Spleen (tissue), 11 donors: ENCODE data around the gene MMP15. TPM values are rescaled to one million over a fixed set of nuclear protein-coding genes. Genes with fewer than 3 reads are reported as not detected.

Experiments
- DNase-seq: peaks from one replicate; pipeline ENCODE4 v3.0.0-alpha.2; 2020
- H3K27ac ChIP-seq, 8 donors: fragments of 200-600 bp; sonication (generic) in 7 of 8; 1 replicate in 4 of 8; 2 replicates in 4 of 8; pipeline versions ENCODE4 v1.5.0 to v1.8.0; 2016 to 2021; ENCODE audit warnings: inconsistent platforms in 4 of 8, mild to moderate bottlenecking in 4 of 8, moderate library complexity in 1 of 8
- H3K27me3 ChIP-seq, 7 donors: fragments of 200-600 bp; sonication (generic) in 6 of 7; replicated peaks in 1 of 7; 1 replicate in 4 of 7; 2 replicates in 3 of 7; pipeline versions ENCODE4 v1.5.0 to v1.8.0; 2016 to 2021; ENCODE audit warnings: inconsistent platforms in 3 of 7, mild to moderate bottlenecking in 1 of 7
- H3K36me3 ChIP-seq, 6 donors: fragments of 200-600 bp; sonication (generic) in 5 of 6; 1 replicate in 4 of 6; 2 replicates in 2 of 6; pipeline versions ENCODE4 v1.5.0 to v1.8.0; 2016 to 2021; ENCODE audit warnings: inconsistent platforms in 2 of 6
- H3K4me1 ChIP-seq, 6 donors: fragments of 200-600 bp; sonication (generic) in 5 of 6; 1 replicate in 3 of 6; 2 replicates in 3 of 6; pipeline versions ENCODE4 v1.5.0 to v1.8.0; 2016 to 2021; ENCODE audit warnings: inconsistent platforms in 3 of 6
- H3K4me3 ChIP-seq, 8 donors: fragments of 200-600 bp; sonication (generic) in 7 of 8; 1 replicate in 4 of 8; 2 replicates in 4 of 8; pipeline versions ENCODE4 v1.5.0 to v1.8.0; 2016 to 2021; ENCODE audit warnings: inconsistent platforms in 4 of 8, mild to moderate bottlenecking in 4 of 8, moderate library complexity in 2 of 8
- H3K9me3 ChIP-seq, 8 donors: fragments of 200-600 bp; sonication (generic) in 7 of 8; 1 replicate in 4 of 8; 2 replicates in 4 of 8; pipeline versions ENCODE4 v1.5.0 to v1.8.0; 2016 to 2021; ENCODE audit warnings: inconsistent platforms in 4 of 8
- POLR2A ChIP-seq, 3 donors: fragments of 450-650 bp; IDR thresholded peaks; one replicate each; pipeline ENCODE4 v1.5.1; 2017; ENCODE audit warnings: antibody characterized with exemption in 3 of 3, mild to moderate bottlenecking in 1 of 3
- POLR2AphosphoS5 ChIP-seq, 3 donors: sonication (generic); formaldehyde crosslinking; IDR thresholded peaks; one replicate each; pipeline ENCODE4 v1.5.1; 2017; ENCODE audit warnings: antibody characterized with exemption in 3 of 3
- WGBS, 5 donors: extraction: QIAGEN DNeasy Blood & Tissue Kit in 3 of 5; methylation state at CpG; one replicate each; pipeline versions ENCODE4 v1.1.5 to v1.1.7; 2013 to 2018; 5-methylcytosine and 5-hydroxymethylcytosine counted together
- intact Hi-C: fragments of 100-400 bp; cut with DNase I; formaldehyde crosslinking; loops from one replicate; pipeline ENCODE4 v1.15.0; 2023; ENCODE audit warnings: low total_unique reads
- polyA plus RNA-seq, 3 donors: library from polyadenylated mRNA; stranded (reverse); fragments of 200-250 nt; gene quantifications; one replicate each; pipeline ENCODE4 v1.2.1, GENCODE V29; 2013
- total RNA-seq, 7 donors: library from RNA; depleted of rRNA in 3 of 7; stranded (reverse); fragments of >200 nt in 3 of 7; fragmentation: NEBNext Ultra II Directional in 4 of 7; extraction: Animal tissue kit (Norgen Biotek cat#: 25700) in 4 of 7; gene quantifications; one replicate each; pipeline versions ENCODE4 v1.1.0 to v1.2.1, GENCODE V29; 2016 to 2021
- TF ChIP-seq, protein P1 (sequence below), 11 experiments: fragments of 200-600 bp in 7 of 11; fragments of 450-650 bp in 4 of 11; sonication (generic) in 4 of 11; IDR thresholded peaks in 8 of 11; conservative IDR thresholded peaks in 3 of 11; 1 replicate in 7 of 11; 2 replicates in 4 of 11; pipeline versions ENCODE4 v1.4.0 to v1.8.0; 2016 to 2021; ENCODE audit warnings: antibody characterized with exemption in 11 of 11, inconsistent platforms in 4 of 11, mild to moderate bottlenecking in 1 of 11
- donor health status: healthy with polysubstance abuse.
- donor health status: DM: no; HTN: no; CAD: no; lungs with moderate emphysema.
- donor health status: DM: no; HTN: no; CAD: no.
- donor health status: Bipolar disorder and iron deficiency.
- donor health status: healthy.
- donor health status: DM: no; HTN: no; CAD: no.
- donor health status: DM: yes; HTN: yes; CAD: no.

MMP15 gene
- total and polyA plus RNA-seq, 10 donors = 2.3 to 24.2 (median 14.0) TPM

DNA sequence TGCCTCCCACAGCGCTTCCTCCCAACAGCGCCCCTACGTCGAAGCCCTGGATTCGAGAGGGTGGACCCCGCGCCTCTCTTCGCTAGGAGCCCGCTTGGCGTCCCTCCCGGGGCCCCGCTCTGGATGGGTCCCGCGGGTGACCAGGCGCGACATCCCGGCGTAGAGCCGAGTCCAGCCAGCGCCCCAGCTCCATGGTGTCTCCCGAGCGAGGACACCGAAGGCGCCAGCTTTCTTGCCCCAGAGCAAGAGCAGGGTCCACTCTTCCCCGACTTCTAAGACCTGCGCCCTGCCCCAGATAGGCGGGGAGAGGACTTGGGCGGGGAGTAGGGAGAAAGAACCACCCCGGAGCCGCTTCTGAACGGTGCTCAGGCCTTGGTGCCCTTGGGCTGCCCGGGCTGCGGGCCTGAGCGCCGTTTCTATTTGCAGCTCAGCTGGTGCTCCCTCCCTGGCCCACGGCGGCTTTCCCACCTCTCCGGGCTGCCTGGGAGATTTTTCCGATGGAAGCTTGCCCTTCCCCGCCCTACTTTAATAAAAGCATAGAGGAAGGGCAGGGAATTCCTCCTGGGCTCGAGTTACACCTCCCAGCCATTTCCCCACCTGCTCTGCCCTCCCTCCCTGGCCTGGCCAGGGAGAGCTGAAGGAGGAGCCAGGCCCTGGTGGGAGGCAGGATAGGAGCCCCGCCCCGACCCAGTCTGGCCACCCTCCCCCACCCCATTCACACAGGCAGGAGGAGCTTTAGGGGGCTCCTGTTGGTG, 1.8 kb downstream of the MMP15 start:
- Histone ChIP-seq H3K4me1 (peaks cover 21 to 95% (median 76%) of the 10 kb centered on the region in 6 donors), H3K36me3 (no peaks in the 10 kb centered on the region), H3K27ac (peak overlapping the region in 7 of 8 donors; percentile 29 to 84 (median 75)), H3K9me3 (no peaks in the 10 kb centered on the region), H3K4me3 (peak overlapping the region; percentile 71 to 91 (median 78)), H3K27me3 (peaks cover 0 to 52% (median 24%) of the 10 kb centered on the region in 7 donors)
- peak; percentile 75 for DNase-seq
- intact Hi-C loops = no loop called here
- 22 to 34% (median 25%) methylated on average over 21 to 43 of the region's 43 CpGs for WGBS, 5 donors
- TF ChIP-seq POLR2AphosphoS5 (IDR thresholded peaks at IDR 0.05) (no peak), POLR2A (IDR thresholded peaks at IDR 0.05) (no peak)
- TF ChIP-seq, protein P1, sequence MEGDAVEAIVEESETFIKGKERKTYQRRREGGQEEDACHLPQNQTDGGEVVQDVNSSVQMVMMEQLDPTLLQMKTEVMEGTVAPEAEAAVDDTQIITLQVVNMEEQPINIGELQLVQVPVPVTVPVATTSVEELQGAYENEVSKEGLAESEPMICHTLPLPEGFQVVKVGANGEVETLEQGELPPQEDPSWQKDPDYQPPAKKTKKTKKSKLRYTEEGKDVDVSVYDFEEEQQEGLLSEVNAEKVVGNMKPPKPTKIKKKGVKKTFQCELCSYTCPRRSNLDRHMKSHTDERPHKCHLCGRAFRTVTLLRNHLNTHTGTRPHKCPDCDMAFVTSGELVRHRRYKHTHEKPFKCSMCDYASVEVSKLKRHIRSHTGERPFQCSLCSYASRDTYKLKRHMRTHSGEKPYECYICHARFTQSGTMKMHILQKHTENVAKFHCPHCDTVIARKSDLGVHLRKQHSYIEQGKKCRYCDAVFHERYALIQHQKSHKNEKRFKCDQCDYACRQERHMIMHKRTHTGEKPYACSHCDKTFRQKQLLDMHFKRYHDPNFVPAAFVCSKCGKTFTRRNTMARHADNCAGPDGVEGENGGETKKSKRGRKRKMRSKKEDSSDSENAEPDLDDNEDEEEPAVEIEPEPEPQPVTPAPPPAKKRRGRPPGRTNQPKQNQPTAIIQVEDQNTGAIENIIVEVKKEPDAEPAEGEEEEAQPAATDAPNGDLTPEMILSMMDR (IDR thresholded peaks at IDR 0.05 in 8 of 11, conservative IDR thresholded peaks at IDR 0.05 in 3 of 11) = no peak

DNA sequence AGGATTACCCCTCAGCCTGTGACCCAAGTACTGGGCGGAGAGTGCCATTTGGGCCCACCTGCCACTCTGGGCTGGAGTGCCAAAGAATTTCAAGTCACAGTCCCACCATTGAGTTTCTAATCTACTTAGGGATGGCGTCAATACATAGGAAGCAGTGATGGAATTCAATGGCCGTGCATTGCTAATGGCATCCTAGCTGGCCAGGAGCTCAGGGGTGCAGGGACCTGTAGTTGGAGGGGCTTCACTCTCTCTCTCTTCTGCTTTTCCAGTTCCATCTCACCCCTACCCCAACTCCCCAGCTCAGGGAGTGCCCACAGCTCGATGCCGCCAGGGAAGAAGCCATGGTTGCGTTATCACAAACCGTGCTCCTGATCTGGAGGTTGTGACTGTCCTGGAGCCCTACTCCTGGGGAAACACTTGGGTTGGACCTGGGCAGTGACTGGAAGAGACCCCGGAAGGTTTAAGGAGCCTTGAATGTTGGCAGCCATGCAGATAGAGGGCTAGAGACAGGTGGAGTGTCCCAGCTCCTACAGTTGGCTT, 2.4 kb downstream of the MMP15 start:
- Histone ChIP-seq H3K4me1 (peaks cover 23 to 97% (median 75%) of the 10 kb centered on the region in 6 donors), H3K27me3 (peaks cover 0 to 52% (median 24%) of the 10 kb centered on the region in 7 donors), H3K27ac (peak overlapping the region in 5 of 8 donors; percentile 8 to 84 (median 75)), H3K36me3 (no peaks in the 10 kb centered on the region), H3K4me3 (peak overlapping the region in 4 of 8 donors; percentile 75 to 91 (median 84)), H3K9me3 (no peaks in the 10 kb centered on the region)
- peak; percentile 54 for DNase-seq
- no peak for TF ChIP-seq POLR2A (IDR thresholded peaks at IDR 0.05)
- TF ChIP-seq, protein P1 (IDR thresholded peaks at IDR 0.05 in 8 of 11, conservative IDR thresholded peaks at IDR 0.05 in 3 of 11) = no peak
- TF ChIP-seq POLR2AphosphoS5 (IDR thresholded peaks at IDR 0.05) = no peak
- 85 to 91% (median 86%) methylated on average over 7 to 8 of the region's 8 CpGs for WGBS, 5 donors
- intact Hi-C loops = no loop called here

DNA sequence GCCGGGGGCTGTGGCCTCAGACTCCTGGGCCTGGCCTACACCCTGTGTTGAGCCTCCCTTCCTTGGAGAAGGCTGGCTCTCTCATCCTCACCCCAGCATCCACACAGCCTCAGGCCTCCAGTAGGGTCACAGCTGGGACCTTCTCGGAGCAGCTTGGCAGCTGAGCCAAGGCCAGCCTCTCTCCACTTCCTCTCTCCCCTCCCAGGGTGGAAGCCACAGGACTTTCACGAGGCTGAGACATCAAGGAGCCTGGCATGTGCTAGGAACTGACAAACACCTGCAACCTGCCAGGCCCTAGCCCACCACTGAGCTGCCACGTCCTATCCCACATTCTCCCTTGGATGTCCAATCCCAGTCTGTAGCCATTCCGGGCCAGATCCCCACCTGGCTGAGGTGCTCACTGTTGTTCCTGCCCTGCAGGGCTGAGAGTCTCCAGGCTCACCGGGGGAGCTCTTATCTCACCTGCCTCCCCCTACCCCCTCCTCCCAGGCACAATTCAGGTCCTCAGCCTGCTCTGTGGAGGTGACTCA, 3.1 kb downstream of the MMP15 start:
- Histone ChIP-seq H3K36me3 (no peaks in the 10 kb centered on the region), H3K27ac (peak overlapping the region in 5 of 8 donors; percentile 8 to 84 (median 27)), H3K4me1 (peaks cover 26 to 97% (median 74%) of the 10 kb centered on the region in 6 donors), H3K27me3 (peaks cover 0 to 52% (median 24%) of the 10 kb centered on the region in 7 donors), H3K9me3 (no peaks in the 10 kb centered on the region), H3K4me3 (no peak overlapping the region)
- TF ChIP-seq POLR2AphosphoS5 (IDR thresholded peaks at IDR 0.05) = peak in 2 of 3 donors; percentile 14 to 46
- TF ChIP-seq, protein P1 (IDR thresholded peaks at IDR 0.05 in 8 of 11, conservative IDR thresholded peaks at IDR 0.05 in 3 of 11) = no peak
- intact Hi-C loops = no loop called here
- WGBS, 5 donors = 41 to 45% (median 43%) methylated on average over 5 to 6 of the region's 6 CpGs
- DNase-seq = peak; percentile 75

DNA sequence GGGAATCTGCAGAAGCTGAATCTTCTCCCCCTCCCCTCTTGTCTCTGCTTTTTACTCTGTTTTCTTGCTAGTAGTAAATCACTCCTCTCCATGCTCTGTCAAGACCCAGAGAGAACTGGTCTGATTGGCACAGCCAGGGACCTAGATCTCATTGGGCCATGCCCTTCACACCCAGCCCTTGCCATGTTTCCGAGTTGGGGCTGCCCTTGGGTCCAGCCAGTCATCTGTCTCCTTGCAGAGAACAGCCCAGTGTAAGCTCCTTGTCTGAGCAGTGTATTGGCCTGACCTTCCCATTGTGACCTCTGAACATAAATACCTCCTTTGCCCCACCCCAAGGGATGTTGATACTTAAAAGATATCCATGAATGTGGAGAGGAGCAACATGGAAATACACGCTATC, 3.9 kb downstream of the MMP15 start:
- peaks cover 0 to 46% (median 24%) of the 10 kb centered on the region in 7 donors for H3K27me3 ChIP-seq
- peak; percentile 34 for DNase-seq
- H3K4me3 ChIP-seq = no peak overlapping the region
- intact Hi-C loops = no loop called here
- H3K36me3 ChIP-seq = no peaks in the 10 kb centered on the region
- peak overlapping the region in 1 of 8 donors; percentile 84 for H3K27ac ChIP-seq
- peaks cover 26 to 96% (median 70%) of the 10 kb centered on the region in 6 donors for H3K4me1 ChIP-seq
- TF ChIP-seq POLR2AphosphoS5 (IDR thresholded peaks at IDR 0.05) = no peak
- TF ChIP-seq, protein P1 (IDR thresholded peaks at IDR 0.05 in 8 of 11, conservative IDR thresholded peaks at IDR 0.05 in 3 of 11) = no peak
- TF ChIP-seq POLR2A (IDR thresholded peaks at IDR 0.05) = no peak
- 59 to 78% (median 74%) methylated on average over 2 of the region's 2 CpGs for WGBS, 5 donors
- H3K9me3 ChIP-seq = no peaks in the 10 kb centered on the region
